Measurements from ENCODE around the gene ZDHHC3. TPM values are rescaled to one million over a fixed set of nuclear protein-coding genes. Genes with fewer than 3 reads are reported as not detected.

ZDHHC3 gene
- total RNA-seq, 1 experiment from 2014 or later, result 40.1 TPM

GRCh38 chr3:44885618-44886017 is 90.4 kb downstream of the ZDHHC3 start:
- no TSS peak for BruUV-seq (replicated peaks)
- POLR2A ChIA-PET, result interaction anchor here (0.8 to 3.5 kb wide), 10 partner anchors 22 to 547 kb away, joined by 3 to 36 read pairs (median 6); partner anchors contain the start of genes EXOSC7, KIAA1143, KIF15 and TCAIM
- peak; percentile 98 for DNase-seq (ENCODE audit: unreplicated experiment)
- intact Hi-C loops (cut with micrococcal nuclease), result loop anchor here (2.0 to 10.0 kb wide), 4 partner anchors 29 to 237 kb away; partner anchors contain the start of genes EXOSC7 and ZDHHC3
- Mint-ChIP-seq H3K4me1 (ENCODE audit: insufficient read depth, unreplicated experiment) (peaks cover 47% of the 10 kb centered on the region), H3K36me3 (ENCODE audit: insufficient read depth, unreplicated experiment) (peaks cover 7% of the 10 kb centered on the region), H3K9me3 (ENCODE audit: unreplicated experiment) (no peaks in the 10 kb centered on the region), H3K27me3 (ENCODE audit: insufficient read depth, unreplicated experiment) (no peaks in the 10 kb centered on the region), H3K27ac (ENCODE audit: low read depth, unreplicated experiment) (peak overlapping the region; percentile 79), H3K4me3 (ENCODE audit: unreplicated experiment) (peak overlapping the region; percentile 30)
- CTCF ChIA-PET, result interaction anchor here (0.7 to 3.5 kb wide), 3 partner anchors 21 to 123 kb away, joined by 3 to 13 read pairs (median 4); no protein-coding TSS in a partner anchor
- no peak for TF ChIP-seq CTCF (IDR thresholded peaks at IDR 0.05; ENCODE audit: unreplicated experiment)

- no peaks in the 10 kb centered on the region for H3K27me3 Mint-ChIP-seq (ENCODE audit: insufficient read depth, unreplicated experiment)
- peaks cover 7% of the 10 kb centered on the region for H3K36me3 Mint-ChIP-seq (ENCODE audit: insufficient read depth, unreplicated experiment)
- ChIA-PET CTCF (interaction anchor here (0.6 to 3.5 kb wide), 4 partner anchors 17 to 30 kb away, joined by 3 to 13 read pairs (median 3); no protein-coding TSS in a partner anchor), POLR2A (interaction anchor here (0.6 to 3.5 kb wide), 16 partner anchors 10 to 546 kb away, joined by 3 to 36 read pairs (median 4); partner anchors contain the start of genes EXOSC7, KIAA1143, KIF15 and TMEM42)
- peaks cover 47% of the 10 kb centered on the region for H3K4me1 Mint-ChIP-seq (ENCODE audit: insufficient read depth, unreplicated experiment)
- H3K9me3 Mint-ChIP-seq (ENCODE audit: unreplicated experiment), result no peaks in the 10 kb centered on the region
- no peak for TF ChIP-seq CTCF (IDR thresholded peaks at IDR 0.05; ENCODE audit: unreplicated experiment)
- BruUV-seq (replicated peaks), result no TSS peak
- intact Hi-C loops (cut with micrococcal nuclease), result loop anchor here (1.0 to 10.0 kb wide), 3 partner anchors 23 to 91 kb away; partner anchors contain the start of genes EXOSC7, TMEM42 and ZDHHC3
- H3K27ac Mint-ChIP-seq (ENCODE audit: low read depth, unreplicated experiment), result peak overlapping the region; percentile 98
- H3K4me3 Mint-ChIP-seq (ENCODE audit: unreplicated experiment), result peak overlapping the region; percentile 30
- DNase-seq (ENCODE audit: unreplicated experiment), result peak; percentile 96
Measured at GRCh38 chr3:44883999-44884431, 92.0 kb downstream of the ZDHHC3 start.

- TF ChIP-seq CTCF (IDR thresholded peaks at IDR 0.05; ENCODE audit: unreplicated experiment), result no peak
- ChIA-PET CTCF (interaction anchor here (0.8 to 1.1 kb wide), 2 partner anchors 17 kb away, joined by 3 read pairs; no protein-coding TSS in a partner anchor), POLR2A (interaction anchor here (0.6 to 3.5 kb wide), 14 partner anchors 10 to 545 kb away, joined by 3 to 36 read pairs (median 4); partner anchors contain the start of genes EXOSC7, KIAA1143, KIF15 and TMEM42)
- Mint-ChIP-seq H3K27ac (ENCODE audit: low read depth, unreplicated experiment) (peak overlapping the region; percentile 98), H3K36me3 (ENCODE audit: insufficient read depth, unreplicated experiment) (peaks cover 7% of the 10 kb centered on the region), H3K4me3 (ENCODE audit: unreplicated experiment) (peak overlapping the region; percentile 30), H3K9me3 (ENCODE audit: unreplicated experiment) (no peaks in the 10 kb centered on the region), H3K4me1 (ENCODE audit: insufficient read depth, unreplicated experiment) (peaks cover 47% of the 10 kb centered on the region), H3K27me3 (ENCODE audit: insufficient read depth, unreplicated experiment) (no peaks in the 10 kb centered on the region)
- BruUV-seq (replicated peaks), result TSS peak; percentile 41
- intact Hi-C loops (cut with micrococcal nuclease), result loop anchor here (10.0 kb wide), 1 partner anchor 91 kb away; the partner anchor contains the start of genes EXOSC7 and ZDHHC3
- DNase-seq (ENCODE audit: unreplicated experiment), result no peak
Measured at GRCh38 chr3:44883213-44883955, 92.6 kb downstream of the ZDHHC3 start.

- intact Hi-C loops (cut with micrococcal nuclease), result loop anchor here (10.0 kb wide), 1 partner anchor 95 kb away; the partner anchor contains the start of genes EXOSC7 and ZDHHC3
- BruUV-seq (replicated peaks), result no TSS peak
- CTCF ChIA-PET, result interaction anchor here (0.9 kb wide), 1 partner anchor 513 kb away, joined by 6 read pairs; no protein-coding TSS in a partner anchor
Measured at GRCh38 chr3:44880284-44880683, 95.7 kb downstream of the ZDHHC3 start.

More at GRCh38 chr3:44880284-44880683, 95.7 kb downstream of the ZDHHC3 start:
- TF ChIP-seq CTCF (IDR thresholded peaks at IDR 0.05; ENCODE audit: unreplicated experiment), result no peak
- Mint-ChIP-seq H3K27ac (ENCODE audit: low read depth, unreplicated experiment) (no peak overlapping the region), H3K4me3 (ENCODE audit: unreplicated experiment) (no peak overlapping the region), H3K4me1 (ENCODE audit: insufficient read depth, unreplicated experiment) (peaks cover 26% of the 10 kb centered on the region), H3K36me3 (ENCODE audit: insufficient read depth, unreplicated experiment) (no peaks in the 10 kb centered on the region), H3K9me3 (ENCODE audit: unreplicated experiment) (no peaks in the 10 kb centered on the region), H3K27me3 (ENCODE audit: insufficient read depth, unreplicated experiment) (no peaks in the 10 kb centered on the region)
- DNase-seq (ENCODE audit: unreplicated experiment), result no peak
- POLR2A ChIA-PET, result interaction anchor here (1.6 kb wide), 1 partner anchor 34 kb away, joined by 3 read pairs; no protein-coding TSS in a partner anchor

Data from MCF 10A (cell line).